ENCODE data around the gene TPGS1.

Gene TPGS1

GRCh38 chr19:512547-513365, 5.5 kb downstream of the TPGS1 start:
- Mint-ChIP-seq H3K27me3 (ENCODE audit: low read depth, poor library complexity) (peaks cover 3% of the 10 kb centered on the region), H3K4me1 (peaks cover 68% of the 10 kb centered on the region), H3K36me3 (ENCODE audit: low read depth) (peaks cover 24% of the 10 kb centered on the region), H3K27ac (peak overlapping the region; percentile 45), H3K9me3 (no peaks in the 10 kb centered on the region), H3K4me3 (no peak overlapping the region)
- peak; percentile 63 for DNase-seq
- TF ChIP-seq, protein P1, sequence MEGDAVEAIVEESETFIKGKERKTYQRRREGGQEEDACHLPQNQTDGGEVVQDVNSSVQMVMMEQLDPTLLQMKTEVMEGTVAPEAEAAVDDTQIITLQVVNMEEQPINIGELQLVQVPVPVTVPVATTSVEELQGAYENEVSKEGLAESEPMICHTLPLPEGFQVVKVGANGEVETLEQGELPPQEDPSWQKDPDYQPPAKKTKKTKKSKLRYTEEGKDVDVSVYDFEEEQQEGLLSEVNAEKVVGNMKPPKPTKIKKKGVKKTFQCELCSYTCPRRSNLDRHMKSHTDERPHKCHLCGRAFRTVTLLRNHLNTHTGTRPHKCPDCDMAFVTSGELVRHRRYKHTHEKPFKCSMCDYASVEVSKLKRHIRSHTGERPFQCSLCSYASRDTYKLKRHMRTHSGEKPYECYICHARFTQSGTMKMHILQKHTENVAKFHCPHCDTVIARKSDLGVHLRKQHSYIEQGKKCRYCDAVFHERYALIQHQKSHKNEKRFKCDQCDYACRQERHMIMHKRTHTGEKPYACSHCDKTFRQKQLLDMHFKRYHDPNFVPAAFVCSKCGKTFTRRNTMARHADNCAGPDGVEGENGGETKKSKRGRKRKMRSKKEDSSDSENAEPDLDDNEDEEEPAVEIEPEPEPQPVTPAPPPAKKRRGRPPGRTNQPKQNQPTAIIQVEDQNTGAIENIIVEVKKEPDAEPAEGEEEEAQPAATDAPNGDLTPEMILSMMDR (IDR thresholded peaks at IDR 0.05): no peak

GRCh38 chr19:513368-514165, 6.3 kb downstream of the TPGS1 start:
- DNase-seq: no peak
- H3K36me3 Mint-ChIP-seq (ENCODE audit: low read depth): peaks cover 21% of the 10 kb centered on the region
- peaks cover 3% of the 10 kb centered on the region for H3K27me3 Mint-ChIP-seq (ENCODE audit: low read depth, poor library complexity)
- H3K9me3 Mint-ChIP-seq: no peaks in the 10 kb centered on the region
- TF ChIP-seq, protein P1 (IDR thresholded peaks at IDR 0.05): no peak
- H3K4me1 Mint-ChIP-seq: peaks cover 60% of the 10 kb centered on the region
- H3K4me3 Mint-ChIP-seq: peak overlapping the region; percentile 55
- H3K27ac Mint-ChIP-seq: peak overlapping the region; percentile 50

- DNase-seq: no peak
- Mint-ChIP-seq H3K27ac (peak overlapping the region; percentile 50), H3K36me3 (ENCODE audit: low read depth) (peaks cover 15% of the 10 kb centered on the region), H3K27me3 (ENCODE audit: low read depth, poor library complexity) (peaks cover 3% of the 10 kb centered on the region), H3K9me3 (no peaks in the 10 kb centered on the region), H3K4me1 (peaks cover 54% of the 10 kb centered on the region), H3K4me3 (peak overlapping the region; percentile 55)
- TF ChIP-seq, protein P1 (IDR thresholded peaks at IDR 0.05): no peak
These were observed 6.9 kb downstream of the TPGS1 start for GRCh38 chr19:514166-514663.

- Mint-ChIP-seq H3K9me3 (no peaks in the 10 kb centered on the region), H3K4me1 (peaks cover 42% of the 10 kb centered on the region), H3K36me3 (ENCODE audit: low read depth) (peaks cover 20% of the 10 kb centered on the region), H3K27me3 (ENCODE audit: low read depth, poor library complexity) (peaks cover 8% of the 10 kb centered on the region), H3K27ac (no peak overlapping the region), H3K4me3 (no peak overlapping the region)
- DNase-seq: peak; percentile 61
- TF ChIP-seq, protein P1 (IDR thresholded peaks at IDR 0.05): no peak
These were observed 10.7 kb downstream of the TPGS1 start for GRCh38 chr19:517721-518597.

DNA sequence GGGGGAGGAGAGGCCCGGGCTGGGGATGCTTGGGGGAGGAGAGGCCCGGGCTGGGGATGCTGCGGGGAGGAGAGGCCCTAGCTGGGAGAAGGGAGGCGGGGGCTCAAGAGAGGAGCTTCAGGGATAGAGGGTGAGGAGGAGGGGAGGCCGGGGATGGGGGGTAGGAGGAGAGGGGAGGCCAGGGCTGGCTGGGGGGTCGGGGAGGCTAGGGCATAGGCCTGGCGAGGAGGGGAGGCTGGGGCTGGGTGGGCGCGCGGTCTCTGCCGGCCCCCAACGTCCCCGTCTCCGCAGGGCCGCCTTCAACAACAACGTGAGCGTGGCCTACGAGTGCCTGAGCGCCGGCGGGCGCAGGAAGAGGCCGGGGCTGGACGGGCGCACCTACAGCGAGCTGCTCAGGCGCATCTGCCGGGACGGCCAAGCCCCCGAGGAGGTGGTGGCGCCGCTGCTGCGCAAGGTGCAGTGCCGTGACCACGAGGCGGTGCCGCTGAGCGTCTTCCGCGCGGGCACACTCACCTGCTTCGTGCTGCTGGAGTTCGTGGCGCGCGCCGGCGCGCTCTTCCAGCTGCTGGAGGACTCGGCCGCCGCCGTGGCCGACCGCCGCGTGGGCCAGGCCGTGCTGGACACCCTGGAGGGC, 11.4 kb downstream of the TPGS1 start:
- Mint-ChIP-seq H3K9me3 (no peaks in the 10 kb centered on the region), H3K27ac (no peak overlapping the region), H3K4me1 (peaks cover 35% of the 10 kb centered on the region), H3K27me3 (ENCODE audit: low read depth, poor library complexity) (peaks cover 6% of the 10 kb centered on the region), H3K4me3 (no peak overlapping the region), H3K36me3 (ENCODE audit: low read depth) (peaks cover 20% of the 10 kb centered on the region)
- peak; percentile 74 for DNase-seq
- TF ChIP-seq, protein P1 (IDR thresholded peaks at IDR 0.05): no peak
